Naive B cell (primary cell): ENCODE data around the gene TMEM229A. TPM values are rescaled to one million over a fixed set of nuclear protein-coding genes. Genes with fewer than 3 reads are reported as not detected.
"Not testable (repeated sequence)": the region's sequence is repeated elsewhere in the genome, so short reads cannot be mapped to it uniquely, and the experiment has no call there.

Source experiments
- ATAC-seq, 2 donors: fragments of 150-1000 bp; cut with Tn5 transposase; 2 replicates each; pipeline ENCODE4 v1.10.0; 2021; ENCODE audit warnings: low read depth in 2 of 2, mild to moderate bottlenecking in 2 of 2, moderate library complexity in 2 of 2
- DNase-seq: peaks from one replicate; pipeline ENCODE4 v3.0.0; 2022
- H3K27ac Mint-ChIP-seq, 6 donors: one replicate each; pipeline ENCODE4 v1.8.0; 2020 to 2022; ENCODE audit warnings: mild to moderate bottlenecking in 6 of 6, mixed read lengths in 6 of 6, moderate library complexity in 5 of 6, inconsistent platforms in 2 of 6
- H3K27me3 Mint-ChIP-seq, 3 donors: one replicate each; pipeline ENCODE4 v1.8.0; 2021 to 2022; ENCODE audit warnings: mixed read lengths in 3 of 3, mild to moderate bottlenecking in 1 of 3
- H3K36me3 Mint-ChIP-seq, 2 donors: one replicate each; pipeline ENCODE4 v1.8.0; 2020 to 2022; ENCODE audit warnings: mixed read lengths in 2 of 2, inconsistent platforms in 1 of 2, mild to moderate bottlenecking in 1 of 2
- H3K4me1 Mint-ChIP-seq, 3 donors: one replicate each; pipeline ENCODE4 v1.8.0; 2020 to 2022; ENCODE audit warnings: mixed read lengths in 3 of 3, inconsistent platforms in 1 of 3, mild to moderate bottlenecking in 1 of 3, moderate library complexity in 1 of 3
- H3K4me3 Mint-ChIP-seq, 8 donors: one replicate each; pipeline ENCODE4 v1.8.0; 2020 to 2022; ENCODE audit warnings: mild to moderate bottlenecking in 8 of 8, mixed read lengths in 8 of 8, moderate library complexity in 8 of 8, inconsistent platforms in 2 of 8
- H3K9me3 Mint-ChIP-seq, 7 donors: one replicate each; pipeline ENCODE4 v1.8.0; 2020 to 2022; ENCODE audit warnings: mixed read lengths in 7 of 7, mild to moderate bottlenecking in 5 of 7, inconsistent platforms in 2 of 7, moderate library complexity in 1 of 7
- polyA plus RNA-seq, 6 donors: library from polyadenylated mRNA; unstranded; fragments of 300-500 nt; fragmentation: Illumina TruSeq; gene quantifications; one replicate each; pipeline ENCODE4 v1.2.3, GENCODE V29; 2021; ENCODE audit warnings: low read depth in 6 of 6

The TMEM229A gene
- polyA plus RNA-seq, 6 donors from 2014 or later: not detected

DNA sequence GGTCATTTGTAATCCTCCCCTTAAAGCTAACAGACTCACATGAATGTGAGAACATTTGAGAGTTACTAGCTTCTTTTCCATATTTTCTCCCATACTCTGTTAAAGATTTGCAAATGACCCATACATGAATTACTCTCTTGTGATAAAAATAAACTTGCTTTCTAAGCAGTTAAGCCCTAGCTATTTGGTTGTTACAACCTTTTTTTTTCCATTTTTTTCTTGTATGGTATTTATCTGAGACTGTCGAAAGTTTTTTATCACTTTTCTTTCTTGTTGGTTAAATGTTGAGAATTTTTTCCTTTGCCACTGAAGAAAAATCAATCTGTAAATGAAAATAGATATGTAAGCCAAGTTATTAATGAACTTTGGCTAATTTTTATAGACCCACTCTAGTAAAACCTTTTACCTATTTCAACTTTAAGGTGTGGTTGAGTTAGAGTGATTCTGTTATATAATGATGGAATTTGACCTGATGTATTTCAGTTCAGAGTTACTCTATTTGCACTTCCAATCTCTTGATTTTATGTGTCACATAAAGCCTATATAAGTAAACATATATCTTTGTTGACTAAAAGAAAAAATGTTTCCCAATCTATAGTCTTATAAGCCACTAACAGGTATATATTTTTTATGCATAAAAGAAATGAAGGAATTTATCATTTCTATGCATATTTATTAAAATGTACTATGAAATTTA, 19.0 kb upstream of the TMEM229A start:
- Mint-ChIP-seq H3K27me3 (no peaks in the 10 kb centered on the region), H3K9me3 (peaks cover 0 to 6% (median 0%) of the 10 kb centered on the region in 7 donors), H3K27ac (no peak overlapping the region), H3K4me3 (no peak overlapping the region), H3K4me1 (no peaks in the 10 kb centered on the region), H3K36me3 (no peaks in the 10 kb centered on the region)
- DNase-seq (no peak), ATAC-seq (no peak)

- Mint-ChIP-seq H3K4me3 (no peak overlapping the region), H3K27me3 (peaks cover 0 to 9% (median 5%) of the 10 kb centered on the region in 3 donors), H3K36me3 (no peaks in the 10 kb centered on the region), H3K27ac (no peak overlapping the region), H3K9me3 (peaks cover 0 to 6% (median 0%) of the 10 kb centered on the region in 7 donors), H3K4me1 (no peaks in the 10 kb centered on the region)
- DNase-seq: no peak
- ATAC-seq: no peak
Observed at GRCh38 chr7:124042826-124043225, 10.0 kb upstream of the TMEM229A start.

- Mint-ChIP-seq H3K9me3 (peaks cover 0 to 6% (median 0%) of the 10 kb centered on the region in 7 donors), H3K36me3 (no peaks in the 10 kb centered on the region), H3K27ac (no peak overlapping the region), H3K4me3 (no peak overlapping the region), H3K27me3 (peaks cover 8 to 11% (median 8%) of the 10 kb centered on the region in 3 donors), H3K4me1 (no peaks in the 10 kb centered on the region)
- no peak for DNase-seq
- ATAC-seq: no peak
Observed at GRCh38 chr7:124041439-124041838, 8.6 kb upstream of the TMEM229A start.

DNA sequence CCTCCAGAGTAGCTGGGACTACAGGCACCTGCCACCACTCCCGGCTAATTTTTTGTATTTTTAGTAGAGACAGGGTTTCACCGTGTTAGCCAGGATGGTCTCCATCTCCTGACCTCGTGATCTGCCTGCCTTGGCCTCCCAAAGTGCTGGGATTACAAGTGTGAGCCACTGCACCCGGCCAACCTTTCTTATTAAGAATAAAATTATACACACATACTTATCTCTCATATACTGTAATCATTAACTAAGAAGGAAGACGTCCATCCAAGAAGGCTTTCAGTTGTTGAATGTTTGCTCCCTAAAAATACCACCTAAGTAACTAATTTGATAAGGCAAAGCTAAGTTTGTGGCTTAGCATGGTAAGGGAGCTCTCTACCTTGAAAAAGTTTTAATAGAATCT, 5.0 kb upstream of the TMEM229A start:
- H3K4me3 Mint-ChIP-seq, ATAC-seq, H3K27ac Mint-ChIP-seq, H3K36me3 Mint-ChIP-seq, H3K9me3 Mint-ChIP-seq, DNase-seq, H3K4me1 Mint-ChIP-seq: not testable (repeated sequence)
- peaks cover 31 to 35% (median 33%) of the 10 kb centered on the region in 3 donors for H3K27me3 Mint-ChIP-seq

- Mint-ChIP-seq H3K9me3 (peaks cover 0 to 6% (median 2%) of the 10 kb centered on the region in 7 donors), H3K4me3 (no peak overlapping the region)
Observed at GRCh38 chr7:124035706-124036105, 2.8 kb upstream of the TMEM229A start.

GRCh38 chr7:124034754-124035100, 1.9 kb upstream of the TMEM229A start:
- ATAC-seq (no peak), DNase-seq (no peak)
- H3K4me3 Mint-ChIP-seq: no peak overlapping the region
- peaks cover 0 to 21% of the 10 kb centered on the region in 2 donors for H3K36me3 Mint-ChIP-seq
- H3K27ac Mint-ChIP-seq: no peak overlapping the region
- peaks cover 5 to 9% (median 9%) of the 10 kb centered on the region in 3 donors for H3K4me1 Mint-ChIP-seq
- peaks cover 47 to 56% (median 54%) of the 10 kb centered on the region in 3 donors for H3K27me3 Mint-ChIP-seq
- peaks cover 0 to 6% (median 2%) of the 10 kb centered on the region in 7 donors for H3K9me3 Mint-ChIP-seq

More at GRCh38 chr7:124035706-124036105, 2.8 kb upstream of the TMEM229A start:
- Mint-ChIP-seq H3K27ac (no peak overlapping the region), H3K27me3 (peaks cover 43 to 54% (median 52%) of the 10 kb centered on the region in 3 donors), H3K36me3 (peaks cover 0 to 21% of the 10 kb centered on the region in 2 donors), H3K4me1 (peaks cover 5 to 9% (median 9%) of the 10 kb centered on the region in 3 donors)
- no peak for DNase-seq
- no peak for ATAC-seq

DNA sequence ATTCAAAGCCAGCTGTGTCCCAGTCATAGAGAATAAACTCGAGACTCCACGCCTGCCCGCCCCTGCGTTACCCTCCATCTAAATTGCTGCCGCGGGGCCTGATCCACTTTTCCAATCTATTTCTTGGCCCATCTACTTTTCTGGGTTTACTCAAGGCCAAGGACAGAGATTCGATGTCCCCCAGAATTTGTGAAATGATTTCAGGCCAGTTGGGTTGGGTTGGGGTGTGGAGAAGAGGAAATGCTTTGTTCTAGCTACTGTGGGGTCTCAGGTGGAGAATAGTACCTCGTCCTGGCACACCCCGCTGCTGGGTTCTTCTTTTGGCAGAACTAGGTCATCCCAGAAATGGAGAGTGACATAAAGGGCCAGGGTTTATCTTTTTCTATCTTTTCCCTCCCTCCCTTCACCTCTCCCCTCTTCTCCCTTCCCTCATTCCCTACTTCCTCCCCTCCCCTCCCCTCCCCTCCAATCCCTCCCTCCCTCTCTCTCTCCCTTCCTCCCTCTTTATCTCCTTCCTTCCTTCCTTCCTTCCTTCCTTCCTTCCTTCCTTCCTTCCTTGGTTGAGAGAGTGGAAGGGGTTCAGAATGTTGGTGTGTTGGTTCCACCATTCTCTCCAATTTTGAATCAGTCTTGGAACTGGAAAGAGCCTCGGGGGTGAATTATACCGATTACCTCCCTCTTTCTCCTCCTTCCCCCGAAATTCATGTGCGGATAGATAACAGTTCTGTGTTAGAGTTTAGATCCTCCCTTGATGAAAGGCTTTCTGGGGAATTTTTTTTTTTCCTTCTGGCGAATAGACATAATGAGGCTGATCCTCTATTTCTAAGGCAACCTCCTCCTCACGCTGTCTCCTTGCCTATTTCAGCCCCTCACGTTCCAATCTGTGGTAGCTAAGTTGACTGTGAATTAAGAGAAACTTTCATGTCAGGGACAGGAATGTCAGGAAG, 1.2 kb upstream of the TMEM229A start:
- ATAC-seq: no peak
- Mint-ChIP-seq H3K36me3 (peaks cover 0 to 21% of the 10 kb centered on the region in 2 donors), H3K4me3 (peak overlapping the region in 3 of 8 donors; percentile 32 to 50 (median 47)), H3K27ac (no peak overlapping the region), H3K9me3 (peaks cover 0 to 6% (median 2%) of the 10 kb centered on the region in 7 donors), H3K27me3 (peaks cover 53 to 57% (median 54%) of the 10 kb centered on the region in 3 donors), H3K4me1 (peaks cover 5 to 9% (median 9%) of the 10 kb centered on the region in 3 donors)
- DNase-seq: no peak

DNA sequence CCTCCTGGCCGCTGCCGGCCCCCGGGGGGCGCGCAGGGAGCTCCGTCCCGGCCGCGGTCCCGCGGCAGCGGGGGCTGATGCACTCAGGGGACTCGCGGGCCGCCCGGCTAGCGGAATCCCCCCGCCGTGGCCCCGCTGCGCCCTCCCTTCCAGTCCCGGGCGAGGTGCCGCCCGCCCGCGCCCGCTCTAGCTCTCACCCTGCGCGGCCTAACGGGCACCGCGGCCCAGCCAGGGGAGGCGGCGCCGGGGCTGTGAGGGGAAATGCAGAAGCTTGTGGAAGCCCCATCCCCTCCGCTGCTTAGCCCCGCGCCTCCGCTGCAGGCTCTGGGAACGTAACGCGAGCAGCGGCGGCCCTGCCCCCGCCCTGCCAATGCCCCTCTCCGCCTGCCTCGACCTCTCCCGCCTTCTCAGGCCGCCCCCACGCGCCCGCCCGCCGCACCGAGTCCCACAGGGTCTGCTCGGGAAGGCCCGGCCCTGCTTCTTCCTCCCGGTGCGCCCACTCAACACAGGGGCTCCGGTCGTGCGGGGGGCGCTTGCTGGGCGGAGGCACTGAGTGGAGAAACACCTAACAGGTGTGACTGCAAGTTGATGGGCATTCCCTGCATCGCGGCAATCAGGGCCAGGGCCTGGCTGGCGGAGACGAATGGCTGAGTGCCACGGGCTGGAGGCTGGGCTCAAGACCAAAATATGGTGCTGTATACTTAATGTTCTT, 384 bp upstream of the TMEM229A start:
- H3K4me1 Mint-ChIP-seq: peaks cover 5 to 9% (median 9%) of the 10 kb centered on the region in 3 donors
- H3K27ac Mint-ChIP-seq: no peak overlapping the region
- peaks cover 0 to 21% of the 10 kb centered on the region in 2 donors for H3K36me3 Mint-ChIP-seq
- no peak for DNase-seq
- no peak for ATAC-seq
- peak overlapping the region in 3 of 8 donors; percentile 27 to 50 (median 32) for H3K4me3 Mint-ChIP-seq
- peaks cover 0 to 4% (median 2%) of the 10 kb centered on the region in 7 donors for H3K9me3 Mint-ChIP-seq
- H3K27me3 Mint-ChIP-seq: peaks cover 48 to 54% (median 52%) of the 10 kb centered on the region in 3 donors

DNA sequence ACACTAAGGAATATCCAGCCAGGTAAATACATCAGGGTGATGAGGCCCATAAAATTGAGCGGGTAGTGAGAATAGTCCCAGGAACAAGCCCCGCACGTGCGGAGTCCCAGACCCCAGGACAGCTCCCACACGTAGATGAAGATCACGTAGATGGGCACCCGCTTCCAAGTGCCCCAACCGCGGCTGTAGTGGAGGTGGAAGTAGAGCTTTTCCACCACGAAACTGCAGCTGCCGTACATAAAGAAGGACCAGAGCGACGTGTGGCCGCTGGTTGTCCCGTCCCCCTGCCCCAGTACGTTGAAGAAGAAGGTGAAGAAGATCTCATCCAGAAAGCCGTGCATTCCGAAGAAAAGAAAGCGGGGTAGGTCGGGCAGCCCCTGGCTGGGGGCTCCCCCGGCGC, 948 bp downstream of the TMEM229A start:
- H3K27me3 Mint-ChIP-seq: peaks cover 44 to 52% (median 51%) of the 10 kb centered on the region in 3 donors
- ATAC-seq (no peak), DNase-seq (no peak)
- H3K36me3 Mint-ChIP-seq: peaks cover 0 to 21% of the 10 kb centered on the region in 2 donors
- no peak overlapping the region for H3K27ac Mint-ChIP-seq
- H3K4me3 Mint-ChIP-seq: peak overlapping the region in 5 of 8 donors; percentile 47 to 77 (median 55)
- peaks cover 0 to 4% (median 0%) of the 10 kb centered on the region in 7 donors for H3K9me3 Mint-ChIP-seq
- peaks cover 5 to 9% (median 9%) of the 10 kb centered on the region in 3 donors for H3K4me1 Mint-ChIP-seq

DNA sequence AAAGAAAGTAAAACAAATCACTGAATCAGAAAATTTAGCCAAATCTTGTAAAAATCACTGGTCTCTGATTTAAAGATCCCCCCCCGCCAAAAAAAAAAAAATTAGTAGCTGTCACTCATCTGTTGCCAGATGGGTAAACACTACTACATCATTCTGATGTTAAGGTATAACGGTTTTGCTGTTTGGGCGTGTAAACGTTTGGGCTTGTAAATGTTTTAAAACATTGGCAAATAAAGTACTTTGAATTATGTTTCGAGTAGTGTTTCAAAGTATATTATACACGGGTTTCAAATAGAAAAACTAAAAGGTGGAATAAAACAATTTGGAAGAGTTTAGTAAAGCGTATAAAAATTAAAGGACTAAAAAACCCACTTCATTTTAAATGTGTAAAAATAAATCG, 1.5 kb downstream of the TMEM229A start:
- Mint-ChIP-seq H3K36me3 (peaks cover 0 to 21% of the 10 kb centered on the region in 2 donors), H3K4me1 (peaks cover 5 to 9% (median 9%) of the 10 kb centered on the region in 3 donors), H3K4me3 (peak overlapping the region in 1 of 8 donors; percentile 68), H3K27me3 (peaks cover 41 to 49% (median 46%) of the 10 kb centered on the region in 3 donors), H3K27ac (no peak overlapping the region), H3K9me3 (peaks cover 0 to 4% (median 0%) of the 10 kb centered on the region in 7 donors)
- no peak for DNase-seq
- no peak for ATAC-seq

- Mint-ChIP-seq H3K27ac (no peak overlapping the region), H3K4me1 (peaks cover 5 to 9% (median 9%) of the 10 kb centered on the region in 3 donors), H3K36me3 (peaks cover 0 to 21% of the 10 kb centered on the region in 2 donors), H3K4me3 (no peak overlapping the region), H3K27me3 (peaks cover 37 to 45% (median 41%) of the 10 kb centered on the region in 3 donors), H3K9me3 (peaks cover 0 to 4% (median 0%) of the 10 kb centered on the region in 7 donors)
- ATAC-seq (no peak), DNase-seq (no peak)
Observed at GRCh38 chr7:124030964-124031363, 1.9 kb downstream of the TMEM229A start.

GRCh38 chr7:124029396-124030188, 3.3 kb downstream of the TMEM229A start:
- Mint-ChIP-seq H3K9me3 (peaks cover 0 to 4% (median 2%) of the 10 kb centered on the region in 7 donors), H3K27me3 (peaks cover 31 to 38% (median 32%) of the 10 kb centered on the region in 3 donors), H3K27ac (no peak overlapping the region), H3K4me3 (no peak overlapping the region), H3K4me1 (peaks cover 5 to 9% (median 9%) of the 10 kb centered on the region in 3 donors), H3K36me3 (peaks cover 0 to 20% of the 10 kb centered on the region in 2 donors)
- ATAC-seq: no peak
- DNase-seq: no peak
